ENCODE data around the gene KIT.
"Not testable (repeated sequence)": the region's sequence is repeated elsewhere in the genome, so short reads cannot be mapped to it uniquely, and the experiment has no call there.

KIT gene

GRCh38 chr4:54657551-54658251 lies at the start of gene KIT:
Gene KIT, plus strand, starts transcription at chr4:54657957. Its CDS starts 58 bp downstream, at chr4:54658015.
- DNase-seq (ENCODE audit: low read depth) = peak; percentile 7

- no peak for DNase-seq (ENCODE audit: low read depth)
Observed at GRCh38 chr4:54609310-54609709, 48.4 kb upstream of the KIT start.

- no peak for DNase-seq (ENCODE audit: low read depth)
Observed at GRCh38 chr4:54614149-54614548, 43.6 kb upstream of the KIT start.

DNA sequence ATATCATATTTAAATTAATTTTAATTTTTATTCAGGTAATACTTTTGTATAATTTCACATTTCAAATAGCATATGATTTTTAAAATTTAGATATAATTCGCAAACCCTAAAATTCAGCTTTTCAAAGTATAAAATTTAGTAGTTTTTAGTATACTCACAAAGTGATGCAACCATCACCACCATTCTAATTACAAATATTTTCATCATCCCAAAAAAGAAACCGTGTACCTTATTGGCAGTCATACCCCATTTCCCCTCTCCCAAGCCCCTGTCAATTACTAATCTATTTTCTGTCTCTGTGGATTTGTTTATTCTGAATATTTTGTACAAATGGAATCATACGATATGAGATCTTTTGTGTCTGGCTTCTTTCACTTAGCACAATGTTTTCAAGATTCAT lies 37.0 kb upstream of the KIT start:
- DNase-seq (ENCODE audit: low read depth) = no peak

GRCh38 chr4:54625391-54625790 lies 32.4 kb upstream of the KIT start:
- DNase-seq (ENCODE audit: low read depth) = no peak

DNA sequence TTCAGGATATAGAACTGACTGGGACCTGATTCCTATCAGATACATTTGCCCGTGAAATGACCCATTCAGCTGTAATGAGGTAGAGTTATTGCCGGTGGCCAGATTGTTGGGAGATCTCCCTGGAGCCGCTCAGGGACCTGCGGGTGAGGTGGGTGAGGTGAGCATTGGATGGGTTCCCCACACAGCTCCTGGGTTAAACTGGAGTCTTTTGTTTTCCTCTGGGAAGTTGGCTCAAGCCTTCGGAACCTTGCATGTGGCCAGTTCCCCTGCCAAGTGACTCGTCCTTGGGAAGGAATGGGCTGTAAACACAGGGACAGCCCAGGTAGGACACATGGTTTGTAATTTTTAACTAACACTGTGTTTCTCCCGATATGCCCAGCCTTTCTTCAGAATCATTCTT lies 31.6 kb upstream of the KIT start:
- no peak for DNase-seq (ENCODE audit: low read depth)

DNA sequence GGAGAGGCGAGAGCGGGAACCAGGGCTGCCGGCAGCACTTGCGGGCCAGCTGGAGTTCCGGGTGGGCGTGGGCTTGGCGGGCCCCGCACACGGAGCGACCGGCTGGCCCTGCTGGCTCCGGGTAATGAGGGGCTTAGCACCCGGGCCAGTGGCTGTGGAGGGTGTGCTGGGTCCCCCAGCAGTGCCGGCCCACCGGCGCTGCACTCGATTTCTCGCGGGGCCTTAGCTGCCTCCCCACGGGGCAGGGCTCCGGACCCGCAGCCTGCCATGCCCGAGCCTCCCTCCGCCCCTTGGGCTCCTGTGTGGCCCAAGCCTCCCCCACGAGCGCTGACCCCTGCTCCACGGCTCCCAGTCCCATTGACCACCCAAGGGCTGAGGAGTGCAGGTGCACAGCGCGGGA lies 25.2 kb upstream of the KIT start:
- no peak for DNase-seq (ENCODE audit: low read depth)

DNA sequence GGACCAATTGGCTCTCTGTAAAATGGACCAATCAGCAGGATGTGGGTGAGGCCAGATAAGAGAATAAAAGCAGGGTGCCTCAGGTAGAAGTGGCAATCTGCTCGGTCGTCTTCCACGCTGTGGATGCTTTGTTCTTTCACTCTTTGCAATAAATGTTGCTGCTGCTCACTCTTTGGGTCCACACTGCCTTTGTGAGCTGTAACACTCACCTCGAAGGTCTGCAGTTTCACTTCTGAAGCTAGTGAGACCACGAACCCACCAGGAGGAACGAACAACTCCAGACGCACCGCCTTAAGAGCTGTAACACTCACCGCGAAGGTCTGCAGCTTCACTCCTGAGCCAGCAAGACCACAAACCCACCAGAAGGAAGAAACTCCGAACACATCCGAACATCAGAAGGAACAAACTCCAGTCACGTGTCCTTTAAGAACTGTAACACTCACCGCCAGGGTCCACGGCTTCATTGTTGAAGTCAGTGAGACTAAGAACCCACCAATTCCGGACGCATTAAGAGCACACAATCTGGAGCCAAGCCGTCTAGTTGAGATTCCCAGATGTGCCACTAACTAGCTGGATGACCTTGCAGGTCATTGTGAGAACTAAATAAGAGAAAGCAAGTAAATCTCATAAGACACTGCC lies 24.5 kb upstream of the KIT start:
- not testable (repeated sequence) for DNase-seq (ENCODE audit: low read depth)

GRCh38 chr4:54635318-54635717 lies 22.4 kb upstream of the KIT start:
- DNase-seq (ENCODE audit: low read depth) = no peak

DNA sequence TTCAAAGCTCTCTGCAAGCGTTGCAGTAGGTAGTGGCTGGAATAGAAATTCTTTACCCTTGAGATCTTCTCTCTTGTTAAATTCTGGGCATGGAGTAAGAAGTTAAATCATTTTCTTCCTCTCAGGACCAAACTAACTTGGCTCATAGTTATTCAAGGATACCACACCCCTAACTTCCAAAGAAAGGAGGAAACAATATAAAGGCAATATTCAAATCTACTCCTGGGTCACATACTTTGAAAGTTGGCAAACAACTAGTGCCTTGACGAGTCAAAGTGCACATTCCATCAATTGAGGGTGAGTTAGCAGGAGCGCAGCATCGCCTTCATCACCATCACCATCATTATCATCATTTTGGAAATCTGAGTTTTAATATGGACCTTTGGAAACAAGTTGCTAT lies 20.4 kb upstream of the KIT start:
- no peak for DNase-seq (ENCODE audit: low read depth)

DNA sequence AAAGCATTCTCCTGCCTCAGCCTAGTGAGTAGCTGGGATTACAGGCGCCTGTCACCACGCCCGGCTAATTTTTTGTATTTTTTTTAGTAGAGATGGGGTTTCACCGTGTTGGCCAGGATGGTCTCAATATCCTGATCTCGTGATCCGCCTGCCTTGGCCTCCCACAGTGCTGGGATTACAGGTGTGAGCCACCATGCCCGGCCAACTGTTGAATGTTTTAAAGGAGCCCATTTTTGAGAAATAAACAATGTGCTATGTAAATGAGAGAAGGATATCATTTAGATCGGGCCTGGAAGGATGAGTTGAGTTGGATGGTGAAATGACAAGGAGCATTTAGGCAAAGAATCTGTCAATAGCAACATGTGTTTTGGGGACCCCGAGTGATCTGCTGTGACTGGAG lies 16.7 kb upstream of the KIT start:
- not testable (repeated sequence) for DNase-seq (ENCODE audit: low read depth)

- DNase-seq (ENCODE audit: low read depth) = no peak
Observed at GRCh38 chr4:54643172-54643571, 14.6 kb upstream of the KIT start.

- no peak for DNase-seq (ENCODE audit: low read depth)
Observed at GRCh38 chr4:54643958-54644751, 13.6 kb upstream of the KIT start.

DNA sequence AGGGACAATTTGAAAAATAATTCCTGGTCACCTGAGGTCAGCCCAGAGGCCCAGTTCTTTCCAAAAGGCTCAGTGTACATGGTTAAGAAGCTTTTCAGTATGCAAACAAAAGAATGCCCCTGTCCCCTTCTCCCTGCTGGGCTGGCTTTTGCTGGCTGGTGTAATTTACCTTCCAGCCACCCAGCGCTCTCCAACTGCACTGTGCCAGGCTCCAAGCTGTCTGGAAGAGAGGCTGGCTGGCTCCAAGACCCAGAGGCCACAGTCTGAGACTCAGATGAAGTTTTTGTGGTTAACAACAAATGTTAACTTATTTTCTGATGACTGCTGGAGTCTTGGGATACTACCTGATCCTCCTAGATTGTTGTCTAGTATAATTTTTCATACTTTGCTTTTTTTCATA lies 11.9 kb upstream of the KIT start:
- no peak for DNase-seq (ENCODE audit: low read depth)

- no peak for DNase-seq (ENCODE audit: low read depth)
Observed at GRCh38 chr4:54647070-54647469, 10.7 kb upstream of the KIT start.

DNA sequence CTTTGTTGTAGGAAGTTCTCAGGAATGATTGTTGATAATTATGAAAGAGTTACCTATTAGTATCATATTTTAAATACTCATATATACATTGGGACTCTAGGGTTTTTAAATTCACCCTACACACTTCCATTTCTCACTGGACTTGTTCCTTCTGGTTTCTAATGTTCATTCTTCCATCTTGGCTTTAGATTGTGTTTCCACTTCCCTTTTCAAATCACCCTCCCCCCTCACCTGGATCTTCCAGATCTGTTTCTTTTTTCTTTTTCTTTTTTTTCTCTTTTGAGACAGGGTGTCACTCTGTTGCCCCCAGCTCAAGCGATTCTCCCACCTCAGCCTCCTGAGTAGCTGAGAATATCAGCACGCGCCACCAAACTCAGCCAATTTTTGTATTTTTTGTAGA lies 6.7 kb upstream of the KIT start:
- no peak for DNase-seq (ENCODE audit: low read depth)

DNA sequence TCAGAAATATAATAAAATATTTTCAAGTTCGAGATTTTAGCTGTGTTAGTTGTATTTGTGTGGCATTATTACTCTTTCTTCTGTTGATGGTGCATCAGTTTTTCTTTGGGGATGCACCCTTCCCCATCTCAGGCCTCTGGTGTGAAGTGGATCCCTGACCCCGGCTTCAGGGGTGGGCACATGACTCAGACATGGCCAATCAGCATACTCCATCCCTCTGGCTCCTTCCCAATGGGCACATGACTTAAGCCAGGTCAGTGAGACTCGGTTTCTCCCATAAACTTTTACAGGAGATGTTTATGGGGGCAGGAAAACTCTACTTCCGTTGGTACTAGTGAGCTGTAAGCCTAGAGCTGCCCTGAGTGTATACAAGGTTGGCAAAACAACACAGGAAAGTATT lies 3.0 kb upstream of the KIT start:
- no peak for DNase-seq (ENCODE audit: low read depth)

DNA sequence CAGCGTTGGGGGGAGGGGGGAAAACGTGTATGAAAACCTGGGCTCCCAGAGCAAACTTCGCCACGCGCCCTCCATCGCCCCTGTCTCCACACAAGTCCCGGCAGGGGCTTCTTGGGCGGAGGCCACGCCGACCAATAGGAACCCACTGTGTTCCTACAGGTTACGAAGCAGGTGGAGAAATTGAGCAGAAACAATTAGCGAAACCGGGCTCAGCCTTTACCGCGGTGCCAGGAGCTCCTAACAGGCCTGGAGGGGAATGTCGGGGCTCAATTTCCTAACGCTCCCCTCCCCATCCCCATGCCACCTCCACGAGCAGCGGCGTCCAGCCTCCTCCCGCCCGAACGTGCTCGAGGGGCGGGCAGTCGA lies 589 bp upstream of the KIT start:
- DNase-seq (ENCODE audit: low read depth) = no peak

DNA sequence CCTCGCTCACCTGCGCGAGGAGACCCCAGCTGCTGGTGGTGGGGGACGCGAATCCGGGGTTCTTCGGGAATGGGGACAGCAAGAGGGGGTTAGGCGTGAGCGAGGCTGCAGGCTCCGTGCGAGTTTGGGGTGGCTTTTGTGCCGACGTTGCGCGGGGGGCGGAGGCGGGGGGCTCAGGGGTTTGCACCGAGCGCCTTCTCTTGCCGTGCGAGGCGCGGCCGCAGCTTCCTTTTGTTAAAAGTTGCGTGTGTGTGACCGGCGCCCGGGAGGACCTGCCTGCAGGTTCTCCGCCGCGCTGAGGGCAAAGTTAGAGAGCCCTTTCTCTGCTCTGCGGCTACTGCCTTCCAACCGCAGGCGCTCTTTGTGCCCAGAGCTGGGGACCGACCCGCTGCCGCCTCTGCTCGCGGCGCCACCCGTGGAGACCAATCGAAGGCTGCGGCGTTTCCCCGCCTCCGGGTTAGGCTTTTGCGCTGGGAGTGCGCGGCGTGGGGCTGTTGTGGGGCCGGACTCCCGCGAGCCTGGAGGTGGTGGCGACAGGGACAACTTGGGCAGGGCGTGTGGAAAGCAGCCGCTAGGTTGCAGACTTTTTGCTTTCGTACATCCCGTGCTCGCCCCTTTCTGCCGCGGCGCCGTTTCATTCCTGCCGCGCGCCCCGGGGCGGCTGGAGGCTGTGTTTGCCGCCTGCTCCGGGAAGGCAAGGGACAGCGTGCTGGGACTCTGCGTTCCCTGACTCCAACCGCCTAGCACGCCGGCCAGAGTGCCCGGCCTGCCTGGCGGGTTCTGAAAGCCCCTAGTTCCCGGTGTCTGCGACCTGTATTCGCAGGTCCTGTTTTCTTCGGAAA lies 716 bp downstream of the KIT start:
- peak; percentile 1 for DNase-seq (ENCODE audit: low read depth)

DNA sequence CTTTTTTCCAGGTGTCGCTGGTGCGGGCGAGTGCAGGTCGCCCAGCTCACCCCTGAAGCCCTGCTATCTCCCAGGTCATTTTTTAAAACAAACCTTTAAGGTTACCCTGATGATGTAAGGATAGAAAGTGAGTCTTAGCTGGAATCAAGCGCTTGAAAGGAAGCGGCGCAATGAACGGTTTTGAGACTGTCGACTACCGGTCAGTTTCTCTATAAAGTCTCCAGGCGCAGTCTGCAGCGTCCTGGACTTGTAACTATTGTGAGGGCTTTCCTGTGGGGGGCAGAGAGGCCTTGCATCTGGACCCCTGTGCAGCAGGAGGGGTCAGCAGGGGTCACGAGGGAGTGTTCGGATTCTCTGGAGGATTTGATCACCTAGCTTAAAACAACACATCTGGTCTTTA lies 1.6 kb downstream of the KIT start:
- DNase-seq (ENCODE audit: low read depth) = no peak

GRCh38 chr4:54659749-54660535 lies 2.2 kb downstream of the KIT start:
- no peak for DNase-seq (ENCODE audit: low read depth)

DNA sequence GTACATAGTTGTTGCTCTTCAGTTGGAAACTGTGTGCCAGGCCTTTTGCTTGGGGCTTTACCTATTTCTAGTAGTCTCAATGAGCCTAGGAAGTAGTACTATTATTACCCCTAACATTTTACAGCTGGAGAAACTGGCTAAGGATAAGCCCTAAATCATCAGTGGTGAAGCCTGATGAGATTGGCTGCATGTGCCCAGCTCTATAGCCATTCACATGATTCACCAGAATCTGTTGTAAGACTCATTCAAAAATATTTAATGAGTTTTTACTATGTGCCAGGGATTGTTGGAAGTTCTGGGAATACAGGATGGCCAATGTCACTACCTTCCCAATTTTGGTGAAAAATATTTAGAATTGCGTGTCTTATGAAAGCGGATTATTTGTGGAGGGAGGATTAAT lies 2.8 kb downstream of the KIT start:
- no peak for DNase-seq (ENCODE audit: low read depth)

Measured in activated T-helper 9 cell treated with anti-CD3 and anti-CD28 coated beads, Interleukin-2, amount 50 U/mL, for 16 hours (primary cell).